A673 (cell line): ENCODE data around the gene FA2H.

Source experiments
- EZH2 ChIP-seq: fragments of 200-600 bp; sonication (generic); IDR thresholded peaks from 2 replicates; pipeline ENCODE4 v1.6.1; 2017; ENCODE audit warnings: borderline replicate concordance, low read depth, mild to moderate bottlenecking, mixed read lengths, antibody characterized with exemption, low read length; ENCODE audit not compliant: poor library complexity, severe bottlenecking
- TF ChIP-seq, protein P1 (sequence below): fragments of 300-800, 200-600 bp; sonication (generic); conservative IDR thresholded peaks from 2 replicates; pipeline ENCODE4 v1.5.1; 2017; ENCODE audit warnings: low read depth, mild to moderate bottlenecking, antibody characterized with exemption, low read length, moderate library complexity, mixed read lengths

DNA sequence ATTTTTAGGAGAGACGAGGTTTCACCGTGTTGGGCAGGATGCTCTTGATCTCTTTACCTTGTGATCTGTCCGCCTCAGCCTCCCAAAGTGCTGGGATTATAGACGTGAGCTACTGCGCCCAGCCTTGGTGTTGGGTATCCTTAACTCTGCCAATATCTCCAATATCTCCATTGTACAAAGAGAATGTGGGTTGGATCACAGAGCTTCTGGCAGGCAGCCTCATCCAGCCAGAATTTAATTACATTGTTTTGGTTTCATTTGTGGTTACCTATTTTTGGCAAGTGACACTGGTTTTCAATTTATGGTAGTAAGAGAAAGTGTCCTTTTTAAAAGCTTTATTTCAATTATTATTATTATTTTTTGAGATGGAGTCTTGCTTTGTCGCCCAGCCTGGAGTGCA, 93.9 kb downstream of the FA2H start:
- TF ChIP-seq, protein P1, sequence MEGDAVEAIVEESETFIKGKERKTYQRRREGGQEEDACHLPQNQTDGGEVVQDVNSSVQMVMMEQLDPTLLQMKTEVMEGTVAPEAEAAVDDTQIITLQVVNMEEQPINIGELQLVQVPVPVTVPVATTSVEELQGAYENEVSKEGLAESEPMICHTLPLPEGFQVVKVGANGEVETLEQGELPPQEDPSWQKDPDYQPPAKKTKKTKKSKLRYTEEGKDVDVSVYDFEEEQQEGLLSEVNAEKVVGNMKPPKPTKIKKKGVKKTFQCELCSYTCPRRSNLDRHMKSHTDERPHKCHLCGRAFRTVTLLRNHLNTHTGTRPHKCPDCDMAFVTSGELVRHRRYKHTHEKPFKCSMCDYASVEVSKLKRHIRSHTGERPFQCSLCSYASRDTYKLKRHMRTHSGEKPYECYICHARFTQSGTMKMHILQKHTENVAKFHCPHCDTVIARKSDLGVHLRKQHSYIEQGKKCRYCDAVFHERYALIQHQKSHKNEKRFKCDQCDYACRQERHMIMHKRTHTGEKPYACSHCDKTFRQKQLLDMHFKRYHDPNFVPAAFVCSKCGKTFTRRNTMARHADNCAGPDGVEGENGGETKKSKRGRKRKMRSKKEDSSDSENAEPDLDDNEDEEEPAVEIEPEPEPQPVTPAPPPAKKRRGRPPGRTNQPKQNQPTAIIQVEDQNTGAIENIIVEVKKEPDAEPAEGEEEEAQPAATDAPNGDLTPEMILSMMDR, result no peak
- no peak for TF ChIP-seq EZH2
